ENCODE data around the gene MBD3L3. TPM values are rescaled to one million over a fixed set of nuclear protein-coding genes. Genes with fewer than 3 reads are reported as not detected.
"Not testable (repeated sequence)": the region's sequence is repeated elsewhere in the genome, so short reads cannot be mapped to it uniquely, and the experiment has no call there.

The MBD3L3 gene
- total and polyA plus RNA-seq, 2 donors (not counting 1 experiment from before 2014, with no cell fraction given), result not detected

GRCh38 chr19:7028790-7029189, 29.7 kb downstream of the MBD3L3 start:
- H3K4me1 ChIP-seq (ENCODE audit: control insufficient read depth, extremely low read depth, insufficient read depth, low read length); H3K4me2 ChIP-seq (ENCODE audit: extremely low read depth, insufficient read depth, low read length): not testable (repeated sequence)

DNA sequence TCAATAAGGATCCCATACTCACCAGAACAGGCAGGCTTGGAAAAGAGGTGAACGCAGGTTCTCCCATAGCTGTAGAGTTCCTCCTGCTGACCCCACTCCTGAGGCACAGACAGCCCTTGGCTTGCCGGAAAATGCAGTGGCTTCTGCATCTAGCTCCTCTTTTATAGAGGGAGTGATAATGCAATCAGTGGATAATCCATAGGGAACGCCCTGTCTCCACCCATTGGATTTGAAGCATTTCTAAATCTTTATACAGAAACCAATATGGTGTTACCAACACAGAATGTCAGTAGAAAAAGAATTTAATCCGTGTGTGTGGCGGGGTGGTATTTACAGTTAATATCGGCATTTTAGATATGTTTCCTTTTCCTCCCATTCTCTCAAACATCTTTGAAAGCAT, 37.1 kb downstream of the MBD3L3 start, which contains the start of gene MBD3L2B:
MBD3L2B (minus strand) TSS at position 101 of the 400 bp plus-strand sequence; CDS start at position 67, 34 bp downstream.
- not testable (repeated sequence) for H3K9ac ChIP-seq (ENCODE audit: insufficient read depth, low read length); H3K27me3 ChIP-seq (ENCODE audit: control insufficient read depth, insufficient read depth, low read length)

More at GRCh38 chr19:7028790-7029189, 29.7 kb downstream of the MBD3L3 start:
- not testable (repeated sequence) for H3K4me3 ChIP-seq (replicated peaks in 1 of 4; ENCODE audit: control extremely low read depth in 1 of 4, insufficient read depth in 1 of 4, low read depth in 3 of 4, low read length in 4 of 4); H3K36me3 ChIP-seq (ENCODE audit: control insufficient read depth, insufficient read depth, low read length); DNase-seq (ENCODE audit: low read depth in 2 of 2); H2AFZ ChIP-seq (ENCODE audit: low read length); H3K27ac ChIP-seq (ENCODE audit: insufficient read depth, low read length); H3K9ac ChIP-seq (ENCODE audit: insufficient read depth, low read length); H3K9me3 ChIP-seq (ENCODE audit: control insufficient read depth, insufficient read depth, low read depth, low read length); H3K27me3 ChIP-seq (ENCODE audit: control insufficient read depth, insufficient read depth, low read length); H4K20me1 ChIP-seq (ENCODE audit: control insufficient read depth, extremely low read depth, insufficient read depth, low read length); H3K79me2 ChIP-seq (ENCODE audit: control insufficient read depth, insufficient read depth, low read length)

DNA sequence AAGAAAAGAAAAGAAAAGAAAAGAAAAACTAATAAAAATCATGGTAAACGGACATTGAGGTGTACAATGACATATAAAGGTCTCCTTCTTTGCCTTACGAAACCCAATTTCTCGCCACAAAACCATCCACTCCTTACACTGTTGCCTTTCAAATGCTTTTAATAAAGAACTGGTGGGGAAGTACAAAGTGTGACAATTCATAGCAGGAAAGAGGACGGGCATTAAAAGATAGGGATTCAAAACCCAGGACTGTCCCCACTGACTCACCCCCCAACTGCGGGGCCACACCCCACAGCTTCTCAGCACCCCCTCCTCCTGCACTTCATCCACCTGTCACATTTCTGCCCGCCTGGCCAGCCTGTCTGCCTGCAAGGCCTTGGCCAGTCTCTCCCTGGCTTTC, 39.6 kb downstream of the MBD3L3 start:
- Histone ChIP-seq H3K27me3 (ENCODE audit: control insufficient read depth, insufficient read depth, low read length) (no peaks in the 10 kb centered on the region), H3K4me1 (ENCODE audit: control insufficient read depth, extremely low read depth, insufficient read depth, low read length) (no peaks in the 10 kb centered on the region), H3K9me3 (ENCODE audit: control insufficient read depth, insufficient read depth, low read depth, low read length) (no peaks in the 10 kb centered on the region), H3K9ac (ENCODE audit: insufficient read depth, low read length) (no peak overlapping the region), H3K36me3 (ENCODE audit: control insufficient read depth, insufficient read depth, low read length) (no peaks in the 10 kb centered on the region), H3K4me3 (replicated peaks in 1 of 4; ENCODE audit: control extremely low read depth in 1 of 4, insufficient read depth in 1 of 4, low read depth in 3 of 4, low read length in 4 of 4) (no peak overlapping the region), H4K20me1 (ENCODE audit: control insufficient read depth, extremely low read depth, insufficient read depth, low read length) (no peaks in the 10 kb centered on the region), H2AFZ (ENCODE audit: low read length) (no peak overlapping the region), H3K79me2 (ENCODE audit: control insufficient read depth, insufficient read depth, low read length) (no peaks in the 10 kb centered on the region), H3K27ac (ENCODE audit: insufficient read depth, low read length) (no peak overlapping the region), H3K4me2 (ENCODE audit: extremely low read depth, insufficient read depth, low read length) (no peak overlapping the region)
- TF ChIP-seq CTCF (conservative IDR thresholded peaks at IDR 0.05 in 1 of 2, IDR thresholded peaks at IDR 0.05 in 1 of 2; ENCODE audit: low read depth in 1 of 2, low read length in 2 of 2) (no peak), EZH2 (IDR thresholded peaks at IDR 0.05; ENCODE audit: low read length, missing control alignments) (no peak)
- no peak for DNase-seq (ENCODE audit: low read depth in 2 of 2)

More for the DNA sequence above, 37.1 kb downstream of the MBD3L3 start, which contains the start of gene MBD3L2B:
- H3K4me3 ChIP-seq (replicated peaks in 1 of 4; ENCODE audit: control extremely low read depth in 1 of 4, insufficient read depth in 1 of 4, low read depth in 3 of 4, low read length in 4 of 4); H3K4me2 ChIP-seq (ENCODE audit: extremely low read depth, insufficient read depth, low read length); H3K79me2 ChIP-seq (ENCODE audit: control insufficient read depth, insufficient read depth, low read length); H4K20me1 ChIP-seq (ENCODE audit: control insufficient read depth, extremely low read depth, insufficient read depth, low read length); H2AFZ ChIP-seq (ENCODE audit: low read length); H3K36me3 ChIP-seq (ENCODE audit: control insufficient read depth, insufficient read depth, low read length); H3K9me3 ChIP-seq (ENCODE audit: control insufficient read depth, insufficient read depth, low read depth, low read length); H3K27ac ChIP-seq (ENCODE audit: insufficient read depth, low read length); H3K4me1 ChIP-seq (ENCODE audit: control insufficient read depth, extremely low read depth, insufficient read depth, low read length); DNase-seq (ENCODE audit: low read depth in 2 of 2): not testable (repeated sequence)

GRCh38 chr19:7013678-7014077, 44.8 kb downstream of the MBD3L3 start:
- H3K9me3 ChIP-seq (ENCODE audit: control insufficient read depth, insufficient read depth, low read depth, low read length), result no peaks in the 10 kb centered on the region
- H3K4me2 ChIP-seq (ENCODE audit: extremely low read depth, insufficient read depth, low read length), result no peak overlapping the region
- TF ChIP-seq EZH2 (IDR thresholded peaks at IDR 0.05; ENCODE audit: low read length, missing control alignments) (no peak), CTCF (conservative IDR thresholded peaks at IDR 0.05 in 1 of 2, IDR thresholded peaks at IDR 0.05 in 1 of 2; ENCODE audit: low read depth in 1 of 2, low read length in 2 of 2) (no peak)
- no peaks in the 10 kb centered on the region for H3K27me3 ChIP-seq (ENCODE audit: control insufficient read depth, insufficient read depth, low read length)
- H4K20me1 ChIP-seq (ENCODE audit: control insufficient read depth, extremely low read depth, insufficient read depth, low read length), result no peaks in the 10 kb centered on the region
- no peak overlapping the region for H2AFZ ChIP-seq (ENCODE audit: low read length)
- H3K9ac ChIP-seq (ENCODE audit: insufficient read depth, low read length), result no peak overlapping the region
- no peaks in the 10 kb centered on the region for H3K36me3 ChIP-seq (ENCODE audit: control insufficient read depth, insufficient read depth, low read length)
- no peaks in the 10 kb centered on the region for H3K4me1 ChIP-seq (ENCODE audit: control insufficient read depth, extremely low read depth, insufficient read depth, low read length)
- H3K79me2 ChIP-seq (ENCODE audit: control insufficient read depth, insufficient read depth, low read length), result no peaks in the 10 kb centered on the region
- no peak overlapping the region for H3K27ac ChIP-seq (ENCODE audit: insufficient read depth, low read length)
- no peak overlapping the region for H3K4me3 ChIP-seq (replicated peaks in 1 of 4; ENCODE audit: control extremely low read depth in 1 of 4, insufficient read depth in 1 of 4, low read depth in 3 of 4, low read length in 4 of 4)
- DNase-seq (ENCODE audit: low read depth in 2 of 2), result peak in 1 of 2 donors; percentile 14

Measured in fibroblast of lung (primary cell).